Measurements from ENCODE around the gene MSRB2. TPM values are rescaled to one million over a fixed set of nuclear protein-coding genes. Genes with fewer than 3 reads are reported as not detected.
"Not testable (repeated sequence)": the region's sequence is repeated elsewhere in the genome, so short reads cannot be mapped to it uniquely, and the experiment has no call there.

MSRB2 gene
- total RNA-seq, 6 donors from 2014 or later = 9.6 to 19.9 (median 16.9) TPM

GRCh38 chr10:23058366-23058765 lies 37.0 kb upstream of the MSRB2 start:
- Histone ChIP-seq H3K9me3 (peaks cover 0 to 9% (median 0%) of the 10 kb centered on the region in 4 donors), H3K4me3 (no peak overlapping the region), H3K27me3 (no peaks in the 10 kb centered on the region), H3K36me3 (no peaks in the 10 kb centered on the region), H3K27ac (no peak overlapping the region), H3K4me1 (no peaks in the 10 kb centered on the region)
- no peak for DNase-seq
- no peak for ATAC-seq (ENCODE audit: low FRiP score in 2 of 2)
- WGBS, 2 donors = 48 to 61% methylated on average over 3 of the region's 3 CpGs
- TF ChIP-seq POLR2A (IDR thresholded peaks at IDR 0.05) = no peak
- no peak for TF ChIP-seq EP300 (IDR thresholded peaks at IDR 0.05)
- TF ChIP-seq POLR2AphosphoS5 (IDR thresholded peaks at IDR 0.05) = no peak
- no peak for TF ChIP-seq CTCF (IDR thresholded peaks at IDR 0.05)

- TF ChIP-seq POLR2AphosphoS5 (IDR thresholded peaks at IDR 0.05) = no peak
- no peak for TF ChIP-seq EP300 (IDR thresholded peaks at IDR 0.05)
- WGBS, 2 donors = 57 to 60% methylated on average over 1 to 2 of the region's 2 CpGs
- Histone ChIP-seq H3K4me3 (no peak overlapping the region), H3K9me3 (peaks cover 0 to 9% (median 0%) of the 10 kb centered on the region in 4 donors), H3K27ac (no peak overlapping the region), H3K36me3 (no peaks in the 10 kb centered on the region), H3K4me1 (peaks cover 0 to 10% (median 9%) of the 10 kb centered on the region in 4 donors), H3K27me3 (no peaks in the 10 kb centered on the region)
- no peak for DNase-seq
- no peak for ATAC-seq (ENCODE audit: low FRiP score in 2 of 2)
Measured at GRCh38 chr10:23060918-23061317, 34.5 kb upstream of the MSRB2 start.

GRCh38 chr10:23063045-23063972 lies 32.1 kb upstream of the MSRB2 start:
- Histone ChIP-seq H3K9me3 (peaks cover 0 to 9% (median 0%) of the 10 kb centered on the region in 4 donors), H3K27me3 (no peaks in the 10 kb centered on the region), H3K27ac (no peak overlapping the region), H3K36me3 (no peaks in the 10 kb centered on the region), H3K4me3 (no peak overlapping the region), H3K4me1 (peaks cover 0 to 10% (median 10%) of the 10 kb centered on the region in 4 donors)
- DNase-seq = peak in 1 of 2 donors; percentile 78
- TF ChIP-seq CTCF (IDR thresholded peaks at IDR 0.05) = no peak
- no peak for TF ChIP-seq POLR2A (IDR thresholded peaks at IDR 0.05)
- TF ChIP-seq POLR2AphosphoS5 (IDR thresholded peaks at IDR 0.05) = no peak
- TF ChIP-seq EP300 (IDR thresholded peaks at IDR 0.05) = no peak
- WGBS, 2 donors = 72 to 77% methylated on average over 20 of the region's 20 CpGs
- ATAC-seq (ENCODE audit: low FRiP score in 2 of 2) = peak in 1 of 2 donors; percentile 69

GRCh38 chr10:23063973-23064812 lies 31.2 kb upstream of the MSRB2 start:
- DNase-seq (peak in 1 of 2 donors; percentile 30), ATAC-seq (ENCODE audit: low FRiP score in 2 of 2) (no peak)
- Histone ChIP-seq H3K36me3 (no peaks in the 10 kb centered on the region), H3K4me3 (no peak overlapping the region), H3K27me3 (no peaks in the 10 kb centered on the region), H3K4me1 (peaks cover 0 to 10% (median 10%) of the 10 kb centered on the region in 4 donors), H3K9me3 (peaks cover 0 to 3% (median 0%) of the 10 kb centered on the region in 4 donors), H3K27ac (no peak overlapping the region)
- no peak for TF ChIP-seq EP300 (IDR thresholded peaks at IDR 0.05)
- TF ChIP-seq POLR2AphosphoS5 (IDR thresholded peaks at IDR 0.05) = no peak
- no peak for TF ChIP-seq CTCF (IDR thresholded peaks at IDR 0.05)
- no peak for TF ChIP-seq POLR2A (IDR thresholded peaks at IDR 0.05)
- 83 to 90% methylated on average over 16 to 20 of the region's 20 CpGs for WGBS, 2 donors

- not testable (repeated sequence) for DNase-seq; H3K27ac ChIP-seq; H3K27me3 ChIP-seq; ATAC-seq (ENCODE audit: low FRiP score in 2 of 2); H3K4me3 ChIP-seq; H3K9me3 ChIP-seq; H3K36me3 ChIP-seq
- H3K4me1 ChIP-seq = peaks cover 0 to 10% (median 10%) of the 10 kb centered on the region in 4 donors
- WGBS, 2 donors = 88 to 90% methylated on average over 2 of the region's 2 CpGs
Measured at GRCh38 chr10:23064813-23065114, 30.6 kb upstream of the MSRB2 start.
